ENCODE data around the gene PTPRN2. TPM values are rescaled to one million over a fixed set of nuclear protein-coding genes. Genes with fewer than 3 reads are reported as not detected.

The PTPRN2 gene
- polyA plus RNA-seq, 2 donors = 0.37 to 0.40 TPM

DNA sequence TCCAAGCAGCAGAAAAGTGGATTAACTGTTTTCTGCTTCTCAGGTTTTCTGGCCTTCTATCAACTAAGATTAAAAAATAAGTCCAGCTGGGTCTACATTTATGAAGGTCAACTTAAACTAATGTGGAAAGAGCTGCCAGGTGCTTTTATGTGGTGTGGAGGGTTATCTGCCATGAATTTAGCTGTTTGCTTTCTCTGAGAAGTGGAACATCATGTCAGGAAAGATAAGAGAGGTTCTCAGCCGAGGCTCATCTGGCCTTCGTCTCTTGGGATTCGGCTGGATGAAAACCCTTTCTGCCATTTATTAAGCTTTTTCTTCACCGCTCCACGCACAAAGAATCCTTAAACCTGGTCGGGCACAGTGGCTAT, 5.5 kb downstream of the PTPRN2 start:
- H3K36me3 ChIP-seq (ENCODE audit: control insufficient read depth in 2 of 2, insufficient read depth in 2 of 2, low read length in 1 of 2) = no peaks in the 10 kb centered on the region
- H3K27ac ChIP-seq (ENCODE audit: low read depth in 2 of 2, low read length in 1 of 2) = no peak overlapping the region
- no peak overlapping the region for H3K4me3 ChIP-seq (ENCODE audit: low read depth in 1 of 2, low read length in 2 of 2)
- peaks cover 0 to 2% of the 10 kb centered on the region in 2 donors for H3K27me3 ChIP-seq (ENCODE audit: control insufficient read depth in 1 of 2, insufficient read depth in 2 of 2, low read length in 2 of 2)
- H3K4me1 ChIP-seq (ENCODE audit: control insufficient read depth in 2 of 2, insufficient read depth in 2 of 2, low read length in 1 of 2) = peaks cover 6 to 10% of the 10 kb centered on the region in 2 donors
- 68 to 80% methylated on average over 6 of the region's 6 CpGs for WGBS, 2 donors
- peaks cover 4 to 7% of the 10 kb centered on the region in 2 donors for H3K9me3 ChIP-seq (ENCODE audit: control insufficient read depth in 2 of 2, insufficient read depth in 1 of 2, low read depth in 1 of 2, low read length in 1 of 2)

- Histone ChIP-seq H3K27me3 (ENCODE audit: control insufficient read depth in 1 of 2, insufficient read depth in 2 of 2, low read length in 2 of 2) (peaks cover 0 to 2% of the 10 kb centered on the region in 2 donors), H3K4me3 (ENCODE audit: low read depth in 1 of 2, low read length in 2 of 2) (no peak overlapping the region), H3K27ac (ENCODE audit: low read depth in 2 of 2, low read length in 1 of 2) (no peak overlapping the region), H3K4me1 (ENCODE audit: control insufficient read depth in 2 of 2, insufficient read depth in 2 of 2, low read length in 1 of 2) (peaks cover 1 to 6% of the 10 kb centered on the region in 2 donors), H3K9me3 (ENCODE audit: control insufficient read depth in 2 of 2, insufficient read depth in 1 of 2, low read depth in 1 of 2, low read length in 1 of 2) (peaks cover 4 to 7% of the 10 kb centered on the region in 2 donors), H3K36me3 (ENCODE audit: control insufficient read depth in 2 of 2, insufficient read depth in 2 of 2, low read length in 1 of 2) (no peaks in the 10 kb centered on the region)
- 39 to 50% methylated on average over 7 of the region's 7 CpGs for WGBS, 2 donors
These were observed 6.1 kb downstream of the PTPRN2 start for GRCh38 chr7:158581440-158582088.

DNA sequence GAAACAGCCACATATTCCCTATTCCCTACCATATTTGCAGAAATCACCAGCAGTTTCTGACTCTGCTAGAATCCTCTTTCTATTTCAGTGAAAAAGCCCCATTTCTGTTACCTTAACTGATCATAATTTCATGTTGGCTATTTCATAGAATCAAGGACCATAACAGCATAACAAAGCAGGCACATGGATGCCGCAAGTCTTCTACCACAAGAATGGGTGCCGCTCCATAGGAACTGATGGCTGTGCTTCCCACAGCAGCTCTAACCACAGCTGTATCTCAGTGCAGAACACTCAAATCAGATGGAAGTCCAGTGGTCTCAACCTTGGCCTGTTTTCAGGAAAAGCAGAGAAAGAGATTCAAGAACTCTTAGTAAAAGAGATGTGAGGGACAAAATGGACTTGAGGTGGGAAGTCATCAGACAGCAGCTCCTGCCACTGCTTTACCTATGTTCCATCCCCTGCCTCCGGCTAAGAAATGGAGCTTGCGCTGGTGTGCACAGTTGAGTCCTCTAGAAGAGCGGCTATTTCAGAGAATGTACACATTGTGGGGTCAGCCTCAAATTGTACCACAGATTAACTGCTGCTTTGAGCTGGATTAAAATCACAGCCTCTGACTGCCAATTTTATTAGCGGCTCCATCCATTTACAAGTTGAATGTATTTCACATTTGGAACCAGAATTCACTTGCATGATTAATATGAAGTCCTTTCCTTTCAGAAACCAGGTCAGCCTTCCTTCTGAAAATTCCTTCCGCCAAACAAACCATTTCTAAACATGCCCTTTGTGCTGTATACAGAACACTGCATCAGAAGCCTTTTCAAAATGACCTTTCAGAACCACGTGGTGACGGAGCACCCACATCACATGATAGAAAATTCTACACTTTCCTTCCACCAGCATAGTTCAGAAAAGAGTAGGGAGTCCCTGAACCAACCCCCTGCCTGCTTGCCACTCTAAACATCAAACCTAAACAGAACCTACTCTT, 7.7 kb downstream of the PTPRN2 start:
- peaks cover 0 to under 1% of the 10 kb centered on the region in 2 donors for H3K27me3 ChIP-seq (ENCODE audit: control insufficient read depth in 1 of 2, insufficient read depth in 2 of 2, low read length in 2 of 2)
- no peaks in the 10 kb centered on the region for H3K4me1 ChIP-seq (ENCODE audit: control insufficient read depth in 2 of 2, insufficient read depth in 2 of 2, low read length in 1 of 2)
- no peaks in the 10 kb centered on the region for H3K36me3 ChIP-seq (ENCODE audit: control insufficient read depth in 2 of 2, insufficient read depth in 2 of 2, low read length in 1 of 2)
- no peak overlapping the region for H3K4me3 ChIP-seq (ENCODE audit: low read depth in 1 of 2, low read length in 2 of 2)
- 89 to 90% methylated on average over 9 of the region's 9 CpGs for WGBS, 2 donors
- H3K9me3 ChIP-seq (ENCODE audit: control insufficient read depth in 2 of 2, insufficient read depth in 1 of 2, low read depth in 1 of 2, low read length in 1 of 2) = peaks cover 4 to 7% of the 10 kb centered on the region in 2 donors
- no peak overlapping the region for H3K27ac ChIP-seq (ENCODE audit: low read depth in 2 of 2, low read length in 1 of 2)

- Histone ChIP-seq H3K4me3 (ENCODE audit: low read depth in 1 of 2, low read length in 2 of 2) (no peak overlapping the region), H3K4me1 (ENCODE audit: control insufficient read depth in 2 of 2, insufficient read depth in 2 of 2, low read length in 1 of 2) (no peaks in the 10 kb centered on the region), H3K36me3 (ENCODE audit: control insufficient read depth in 2 of 2, insufficient read depth in 2 of 2, low read length in 1 of 2) (no peaks in the 10 kb centered on the region), H3K27me3 (ENCODE audit: control insufficient read depth in 1 of 2, insufficient read depth in 2 of 2, low read length in 2 of 2) (no peaks in the 10 kb centered on the region), H3K9me3 (ENCODE audit: control insufficient read depth in 2 of 2, insufficient read depth in 1 of 2, low read depth in 1 of 2, low read length in 1 of 2) (peaks cover 4 to 7% of the 10 kb centered on the region in 2 donors), H3K27ac (ENCODE audit: low read depth in 2 of 2, low read length in 1 of 2) (no peak overlapping the region)
- WGBS, 2 donors = 67 to 76% methylated on average over 11 of the region's 11 CpGs
These were observed 11.4 kb downstream of the PTPRN2 start for GRCh38 chr7:158576050-158576762.

- no peaks in the 10 kb centered on the region for H3K36me3 ChIP-seq (ENCODE audit: control insufficient read depth in 2 of 2, insufficient read depth in 2 of 2, low read length in 1 of 2)
- no peaks in the 10 kb centered on the region for H3K27me3 ChIP-seq (ENCODE audit: control insufficient read depth in 1 of 2, insufficient read depth in 2 of 2, low read length in 2 of 2)
- no peak overlapping the region for H3K4me3 ChIP-seq (ENCODE audit: low read depth in 1 of 2, low read length in 2 of 2)
- H3K9me3 ChIP-seq (ENCODE audit: control insufficient read depth in 2 of 2, insufficient read depth in 1 of 2, low read depth in 1 of 2, low read length in 1 of 2) = peaks cover 0 to 3% of the 10 kb centered on the region in 2 donors
- no peaks in the 10 kb centered on the region for H3K4me1 ChIP-seq (ENCODE audit: control insufficient read depth in 2 of 2, insufficient read depth in 2 of 2, low read length in 1 of 2)
- 82% methylated on average over 8 of the region's 8 CpGs for WGBS, 2 donors
- H3K27ac ChIP-seq (ENCODE audit: low read depth in 2 of 2, low read length in 1 of 2) = no peak overlapping the region
These were observed 13.2 kb downstream of the PTPRN2 start for GRCh38 chr7:158574308-158575036.

- H3K4me3 ChIP-seq (ENCODE audit: low read depth in 1 of 2, low read length in 2 of 2) = no peak overlapping the region
- no peaks in the 10 kb centered on the region for H3K36me3 ChIP-seq (ENCODE audit: control insufficient read depth in 2 of 2, insufficient read depth in 2 of 2, low read length in 1 of 2)
- no peaks in the 10 kb centered on the region for H3K9me3 ChIP-seq (ENCODE audit: control insufficient read depth in 2 of 2, insufficient read depth in 1 of 2, low read depth in 1 of 2, low read length in 1 of 2)
- peaks cover 0 to 2% of the 10 kb centered on the region in 2 donors for H3K4me1 ChIP-seq (ENCODE audit: control insufficient read depth in 2 of 2, insufficient read depth in 2 of 2, low read length in 1 of 2)
- 58 to 59% methylated on average over 4 of the region's 4 CpGs for WGBS, 2 donors
- no peak overlapping the region for H3K27ac ChIP-seq (ENCODE audit: low read depth in 2 of 2, low read length in 1 of 2)
- H3K27me3 ChIP-seq (ENCODE audit: control insufficient read depth in 1 of 2, insufficient read depth in 2 of 2, low read length in 2 of 2) = no peaks in the 10 kb centered on the region
These were observed 14.3 kb downstream of the PTPRN2 start for GRCh38 chr7:158573310-158573709.

GRCh38 chr7:158572000-158572828, 15.4 kb downstream of the PTPRN2 start:
- Histone ChIP-seq H3K9me3 (ENCODE audit: control insufficient read depth in 2 of 2, insufficient read depth in 1 of 2, low read depth in 1 of 2, low read length in 1 of 2) (no peaks in the 10 kb centered on the region), H3K27ac (ENCODE audit: low read depth in 2 of 2, low read length in 1 of 2) (no peak overlapping the region), H3K27me3 (ENCODE audit: control insufficient read depth in 1 of 2, insufficient read depth in 2 of 2, low read length in 2 of 2) (no peaks in the 10 kb centered on the region), H3K4me1 (ENCODE audit: control insufficient read depth in 2 of 2, insufficient read depth in 2 of 2, low read length in 1 of 2) (peaks cover 0 to 2% of the 10 kb centered on the region in 2 donors), H3K36me3 (ENCODE audit: control insufficient read depth in 2 of 2, insufficient read depth in 2 of 2, low read length in 1 of 2) (no peaks in the 10 kb centered on the region), H3K4me3 (ENCODE audit: low read depth in 1 of 2, low read length in 2 of 2) (no peak overlapping the region)
- 35 to 41% methylated on average over 7 of the region's 7 CpGs for WGBS, 2 donors

GRCh38 chr7:158570449-158571170, 17.0 kb downstream of the PTPRN2 start:
- Histone ChIP-seq H3K27ac (ENCODE audit: low read depth in 2 of 2, low read length in 1 of 2) (no peak overlapping the region), H3K9me3 (ENCODE audit: control insufficient read depth in 2 of 2, insufficient read depth in 1 of 2, low read depth in 1 of 2, low read length in 1 of 2) (no peaks in the 10 kb centered on the region), H3K4me3 (ENCODE audit: low read depth in 1 of 2, low read length in 2 of 2) (no peak overlapping the region), H3K4me1 (ENCODE audit: control insufficient read depth in 2 of 2, insufficient read depth in 2 of 2, low read length in 1 of 2) (peaks cover 0 to 2% of the 10 kb centered on the region in 2 donors), H3K27me3 (ENCODE audit: control insufficient read depth in 1 of 2, insufficient read depth in 2 of 2, low read length in 2 of 2) (no peaks in the 10 kb centered on the region), H3K36me3 (ENCODE audit: control insufficient read depth in 2 of 2, insufficient read depth in 2 of 2, low read length in 1 of 2) (no peaks in the 10 kb centered on the region)
- WGBS, 2 donors = 85% methylated on average over 44 of the region's 44 CpGs
